ENCODE data around the gene TTLL12.

DNA sequence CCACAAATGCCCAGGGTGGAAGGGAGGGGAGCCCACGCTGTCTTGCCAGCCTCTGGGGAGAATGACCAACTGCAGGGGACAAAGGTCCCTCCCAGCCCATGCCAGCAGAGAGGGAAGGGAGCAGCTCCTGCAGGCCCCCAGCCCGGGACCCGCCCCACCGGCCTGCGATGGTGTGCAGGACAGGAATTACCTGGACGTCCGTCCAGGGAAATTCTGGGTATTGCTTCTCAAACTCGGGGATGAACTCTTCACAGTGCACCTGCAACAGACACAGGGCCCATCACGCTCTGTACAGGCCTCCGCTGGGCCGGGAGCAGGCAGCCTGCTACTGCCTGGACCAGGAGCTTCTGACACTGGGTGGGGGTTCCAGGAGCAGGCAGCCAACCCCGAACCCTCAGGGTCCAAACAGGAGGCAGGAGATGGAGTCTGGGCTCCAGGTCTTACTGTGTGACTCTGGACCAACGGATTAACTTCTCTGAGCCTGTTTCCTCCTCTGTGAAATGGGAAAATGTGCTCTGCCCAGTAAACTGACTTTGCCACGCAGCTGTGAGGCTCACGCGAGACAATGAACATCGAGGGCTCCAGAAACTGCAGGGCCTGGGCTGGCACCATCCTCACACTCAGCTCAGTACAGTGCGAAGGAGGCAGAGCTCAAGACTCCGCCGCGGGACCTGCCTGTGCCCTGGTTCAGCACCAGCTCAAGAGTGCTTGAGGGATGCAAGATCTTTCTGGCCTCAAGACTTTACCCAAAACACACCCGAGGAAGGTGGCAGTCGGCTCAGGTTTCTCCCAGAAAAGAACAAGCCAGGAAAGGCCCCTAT, 17.4 kb downstream of the TTLL12 start:
- TF ChIP-seq POLR2A (IDR thresholded peaks at IDR 0.05; ENCODE audit: low read length) (no peak), GATA1 (IDR thresholded peaks at IDR 0.05; ENCODE audit: low read depth, low read length) (no peak)
